GM23248 (cell line): Measurements from ENCODE around the gene ZFYVE9. TPM values are rescaled to one million over a fixed set of nuclear protein-coding genes. Genes with fewer than 3 reads are reported as not detected.

Experiments used
- DNase-seq: peaks from one replicate; pipeline ENCODE4 v3.0.0-alpha.2; 2015
- H2AFZ ChIP-seq: fragments of 200-600 bp; sonication (generic); 2 replicates; pipeline ENCODE4 v1.6.1; 2016; ENCODE audit warnings: antibody characterized with exemption
- H3F3A ChIP-seq: fragments of 200-600 bp; sonication (generic); 2 replicates; pipeline ENCODE4 v1.6.1; 2016; ENCODE audit warnings: mild to moderate bottlenecking, antibody characterized with exemption, mixed run types; ENCODE audit not compliant: insufficient read depth
- H3K27ac ChIP-seq: fragments of 200-600 bp; sonication (generic); 2 replicates; pipeline ENCODE4 v1.5.1; 2016; ENCODE audit warnings: mild to moderate bottlenecking
- H3K27me3 ChIP-seq: fragments of 200-600 bp; sonication (generic); replicated peaks from 2 replicates; pipeline ENCODE4 v1.6.1; 2016; ENCODE audit warnings: mild to moderate bottlenecking; ENCODE audit not compliant: insufficient read depth
- H3K36me3 ChIP-seq: fragments of 200-600 bp; sonication (generic); 2 replicates; pipeline ENCODE4 v1.6.1; 2016; ENCODE audit warnings: low read depth, mild to moderate bottlenecking
- H3K4me1 ChIP-seq: fragments of 200-600 bp; sonication (generic); 2 replicates; pipeline ENCODE4 v1.6.1; 2016; ENCODE audit warnings: mild to moderate bottlenecking; ENCODE audit not compliant: insufficient read depth
- H3K4me2 ChIP-seq: fragments of 200-600 bp; sonication (generic); one replicate; pipeline ENCODE4 v1.6.1; 2016; ENCODE audit warnings: mild to moderate bottlenecking; ENCODE audit not compliant: unreplicated experiment
- H3K4me3 ChIP-seq: fragments of 200-600 bp; sonication (generic); 2 replicates; pipeline ENCODE4 v1.5.1; 2016; ENCODE audit warnings: mild to moderate bottlenecking
- H3K79me2 ChIP-seq: fragments of 200-600 bp; sonication (generic); 2 replicates; pipeline ENCODE4 v1.6.1; 2016; ENCODE audit warnings: mild to moderate bottlenecking; ENCODE audit not compliant: insufficient read depth
- H3K9ac ChIP-seq: fragments of 200-600 bp; sonication (generic); 2 replicates; pipeline ENCODE4 v1.6.1; 2016; ENCODE audit warnings: mild to moderate bottlenecking
- H3K9me2 ChIP-seq: fragments of 200-600 bp; sonication (generic); 2 replicates; pipeline ENCODE4 v1.6.1; 2016; ENCODE audit warnings: mixed run types, mild to moderate bottlenecking, moderate library complexity; ENCODE audit not compliant: insufficient read depth
- H3K9me3 ChIP-seq: fragments of 200-600 bp; sonication (generic); one replicate; pipeline ENCODE4 v1.6.1; 2017; ENCODE audit warnings: low read depth
- H4K20me1 ChIP-seq: fragments of 200-600 bp; sonication (generic); 2 replicates; pipeline ENCODE4 v1.6.0; 2016; ENCODE audit not compliant: insufficient read depth
- EZH2 ChIP-seq: fragments of 200-600 bp; sonication (generic); IDR thresholded peaks from 2 replicates; pipeline ENCODE4 v1.6.1; 2018; ENCODE audit warnings: antibody characterized with exemption, mild to moderate bottlenecking; ENCODE audit not compliant: insufficient read depth, poor library complexity, severe bottlenecking
- EZH2phosphoT487 ChIP-seq: fragments of 200-600 bp; sonication (generic); IDR thresholded peaks from 2 replicates; pipeline ENCODE4 v1.6.1; 2018; ENCODE audit warnings: antibody characterized with exemption, moderate library complexity, mild to moderate bottlenecking, low read depth; ENCODE audit not compliant: insufficient read depth
- WGBS, 2 experiments: methylation state at CpG; one replicate each; pipeline ENCODE4 v1.1.6; 2015 to 2017; ENCODE audit warnings: low lambda C conversion rate in 2 of 2, low coverage in 1 of 2; ENCODE audit errors: missing lambda C conversion rate in 2 of 2; 5-methylcytosine and 5-hydroxymethylcytosine counted together
- in situ Hi-C: fragments of 300-500 bp; cut with MboI; formaldehyde crosslinking; loops from 2 replicates; pipeline ENCODE4 v1.15.0; 2020
- polyA plus RNA-seq: library from polyadenylated mRNA; unstranded; fragments of >200 nt; fragmentation: Nextera tagmentation; extraction: Ambion mirVana; gene quantifications from 2 replicates; pipeline ENCODE4 v1.2.1, GENCODE V29; 2016
- total RNA-seq: library from RNA; depleted of rRNA; stranded (reverse); fragments of >200 nt; shearing (Covaris generic); gene quantifications from 2 replicates; pipeline ENCODE4 v1.2.3, GENCODE V29; 2014

Gene ZFYVE9
- total and polyA plus RNA-seq, 2 experiments from 2014 or later, result 6.4 to 28.1 TPM

DNA sequence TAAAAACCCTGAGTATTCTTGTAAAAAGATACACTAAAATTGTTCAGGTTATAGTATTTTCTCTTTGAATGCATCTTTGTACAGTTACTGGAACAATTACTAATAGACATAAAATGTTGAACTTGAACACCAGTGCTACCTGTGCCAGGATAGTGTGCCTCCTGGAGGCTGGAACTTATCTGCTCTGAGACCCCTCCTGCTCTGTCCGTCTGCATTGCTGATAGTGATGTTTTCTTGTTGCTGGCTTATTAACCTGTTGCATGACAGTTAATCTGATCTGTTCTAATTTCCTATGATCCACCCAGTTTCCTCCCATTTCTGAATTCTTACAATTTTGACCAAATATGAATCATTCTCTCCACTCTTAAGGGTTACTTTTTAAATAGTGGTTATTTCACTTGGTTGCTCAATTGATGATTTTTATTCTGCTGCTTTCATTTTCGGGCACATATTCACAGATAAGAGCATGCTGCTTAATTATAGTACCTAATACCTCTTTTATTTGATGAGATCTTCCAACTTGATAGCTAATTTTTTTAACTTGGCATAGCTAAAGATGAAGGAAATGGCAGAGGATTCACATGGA is 122.7 kb downstream of the ZFYVE9 start:
- peak overlapping the region; percentile 8; the same call in 1 of the 2 replicates for H3K27ac ChIP-seq
- no peak overlapping the region for H3K9ac ChIP-seq
- peak; percentile 49 for DNase-seq
- H3F3A ChIP-seq, result no peaks in the 10 kb centered on the region; the same call in 1 of the 2 replicates
- H2AFZ ChIP-seq, result no peak overlapping the region
- no peaks in the 10 kb centered on the region for H3K4me1 ChIP-seq
- H3K36me3 ChIP-seq, result no peaks in the 10 kb centered on the region
- no peaks in the 10 kb centered on the region for H3K79me2 ChIP-seq
- H3K4me2 ChIP-seq, result no peak overlapping the region
- in situ Hi-C loops, result no loop called here
- H3K9me2 ChIP-seq, result no peaks in the 10 kb centered on the region
- no peaks in the 10 kb centered on the region for H4K20me1 ChIP-seq
- H3K4me3 ChIP-seq, result no peak overlapping the region
- H3K27me3 ChIP-seq, result no peaks in the 10 kb centered on the region
- 45 to 60% methylated on average over 2 of the region's 2 CpGs for WGBS, 2 experiments
- H3K9me3 ChIP-seq, result no peaks in the 10 kb centered on the region
- TF ChIP-seq EZH2phosphoT487 (no peak), EZH2 (no peak)

DNA sequence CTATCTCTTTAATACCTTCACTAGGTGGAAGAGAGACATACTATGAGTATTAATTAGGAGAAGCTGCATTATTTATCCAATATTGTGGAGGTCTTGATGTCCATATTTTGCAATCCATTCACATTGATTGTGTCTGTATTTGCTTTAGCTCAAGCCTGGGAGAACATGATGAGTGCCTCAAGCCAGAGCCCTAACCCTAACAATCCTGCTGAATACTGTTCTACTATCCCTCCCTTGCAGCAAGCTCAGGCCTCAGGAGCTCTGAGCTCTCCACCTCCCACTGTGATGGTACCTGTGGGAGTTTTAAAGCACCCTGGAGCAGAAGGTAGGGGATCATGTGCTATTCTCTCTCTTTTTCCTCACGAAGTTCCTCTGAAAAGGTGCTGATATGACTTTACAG is 124.6 kb downstream of the ZFYVE9 start:
- in situ Hi-C loops, result no loop called here
- no peak for DNase-seq
- Histone ChIP-seq H3K9me3 (no peaks in the 10 kb centered on the region), H3K4me3 (no peak overlapping the region), H2AFZ (no peak overlapping the region), H3K27ac (no peak overlapping the region), H3K4me1 (no peaks in the 10 kb centered on the region), H3K9me2 (no peaks in the 10 kb centered on the region), H4K20me1 (no peaks in the 10 kb centered on the region), H3K9ac (no peak overlapping the region), H3K36me3 (no peaks in the 10 kb centered on the region), H3K27me3 (no peaks in the 10 kb centered on the region), H3F3A (no peaks in the 10 kb centered on the region; the same call in 1 of the 2 replicates), H3K79me2 (no peaks in the 10 kb centered on the region), H3K4me2 (no peak overlapping the region)
- no peak for TF ChIP-seq EZH2phosphoT487
- TF ChIP-seq EZH2, result no peak
- WGBS, 2 experiments, result 86 to 89% methylated on average over 1 of the region's 1 CpG

DNA sequence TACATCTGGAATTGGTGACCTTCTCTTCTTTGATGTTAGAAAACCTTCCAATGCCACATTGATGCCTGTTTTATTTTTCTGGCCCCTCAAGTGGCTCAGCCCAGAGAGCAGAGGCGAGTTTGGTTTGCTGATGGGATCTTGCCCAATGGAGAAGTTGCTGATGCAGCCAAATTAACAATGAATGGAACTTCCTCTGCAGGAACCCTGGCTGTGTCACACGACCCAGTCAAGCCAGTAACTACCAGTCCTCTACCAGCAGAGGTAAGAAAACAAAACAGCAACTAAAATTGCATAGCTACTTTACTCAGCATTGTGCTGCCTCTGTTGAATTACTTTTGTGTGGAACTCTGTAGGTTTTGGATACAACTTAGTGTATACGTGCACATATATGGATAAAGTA is 126.5 kb downstream of the ZFYVE9 start:
- Histone ChIP-seq H3K79me2 (no peaks in the 10 kb centered on the region), H3K4me1 (no peaks in the 10 kb centered on the region), H3K9me3 (no peaks in the 10 kb centered on the region), H3K27ac (no peak overlapping the region), H3K36me3 (no peaks in the 10 kb centered on the region), H3K27me3 (no peaks in the 10 kb centered on the region), H3F3A (no peaks in the 10 kb centered on the region; the same call in 1 of the 2 replicates), H4K20me1 (no peaks in the 10 kb centered on the region), H3K4me2 (no peak overlapping the region), H2AFZ (no peak overlapping the region), H3K4me3 (no peak overlapping the region), H3K9me2 (no peaks in the 10 kb centered on the region), H3K9ac (no peak overlapping the region)
- WGBS, 2 experiments, result 70 to 72% methylated on average over 3 of the region's 3 CpGs
- in situ Hi-C loops, result no loop called here
- DNase-seq, result peak; percentile 29
- TF ChIP-seq EZH2 (no peak), EZH2phosphoT487 (no peak)

DNA sequence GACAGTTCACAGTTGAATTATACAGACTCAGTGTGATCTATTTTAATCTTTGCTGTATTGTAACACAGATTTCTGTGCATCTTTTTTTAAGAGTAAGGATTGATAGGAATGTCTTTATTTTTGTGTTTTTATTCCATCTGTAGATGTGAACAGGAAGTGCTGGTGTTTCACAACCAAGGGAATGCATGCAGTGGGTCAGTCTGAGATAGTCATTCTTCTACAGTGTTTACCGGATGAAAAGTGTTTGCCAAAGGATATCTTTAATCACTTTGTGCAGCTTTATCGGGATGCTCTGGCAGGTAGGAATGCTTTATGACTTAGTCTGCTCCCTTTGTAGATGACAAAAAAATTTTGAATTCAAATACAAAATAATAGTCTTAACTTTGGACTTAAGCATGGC is 139.6 kb downstream of the ZFYVE9 start:
- in situ Hi-C loops, result no loop called here
- peak; percentile 42 for DNase-seq
- H3K4me3 ChIP-seq, result no peak overlapping the region
- TF ChIP-seq EZH2phosphoT487 (no peak), EZH2 (no peak)
- H3F3A ChIP-seq, result peaks cover 4% of the 10 kb centered on the region; the same call in 1 of the 2 replicates
- peaks cover 8% of the 10 kb centered on the region for H3K4me1 ChIP-seq
- no peak overlapping the region for H2AFZ ChIP-seq
- 81 to 83% methylated on average over 2 of the region's 2 CpGs for WGBS, 2 experiments
- H3K36me3 ChIP-seq, result peaks cover 3% of the 10 kb centered on the region; the same call in 1 of the 2 replicates
- H3K27ac ChIP-seq, result peak overlapping the region; percentile 20; the same call in 1 of the 2 replicates
- H3K9ac ChIP-seq, result no peak overlapping the region
- H3K9me2 ChIP-seq, result no peaks in the 10 kb centered on the region
- H3K79me2 ChIP-seq, result no peaks in the 10 kb centered on the region
- no peak overlapping the region for H3K4me2 ChIP-seq
- H4K20me1 ChIP-seq, result no peaks in the 10 kb centered on the region
- H3K27me3 ChIP-seq, result no peaks in the 10 kb centered on the region
- H3K9me3 ChIP-seq, result no peaks in the 10 kb centered on the region
